GM23338 (cell line): ENCODE data around the gene PDE4D. TPM values are rescaled to one million over a fixed set of nuclear protein-coding genes. Genes with fewer than 3 reads are reported as not detected.
A peak's percentile ranks its signal among the peaks of the same experiment; 100 is the strongest.

Source experiments
- ATAC-seq: fragments of 200-7000 bp; cut with Tn5 transposase; 3 replicates; pipeline ENCODE4 v1.9.1; 2020
- DNase-seq: peaks from one replicate; pipeline ENCODE4 v3.0.0-alpha.2; 2015; ENCODE audit warnings: low spot score
- H2AFZ ChIP-seq: fragments of 200-600 bp; sonication (generic); 2 replicates; pipeline ENCODE4 v1.8.0; 2016; ENCODE audit warnings: antibody characterized with exemption, mild to moderate bottlenecking, moderate library complexity
- H3F3A ChIP-seq: fragments of 200-600 bp; sonication (generic); replicated peaks from 2 replicates; pipeline ENCODE4 v1.8.0; 2017; ENCODE audit warnings: antibody characterized with exemption, mixed run types, low read depth
- H3K27ac ChIP-seq: fragments of 200-600 bp; sonication (generic); 2 replicates; pipeline ENCODE4 v1.6.1; 2016; ENCODE audit warnings: low read depth
- H3K27me3 ChIP-seq: fragments of 200-600 bp; sonication (generic); 2 replicates; pipeline ENCODE4 v1.8.0; 2016; ENCODE audit warnings: mild to moderate bottlenecking, mixed run types, moderate library complexity; ENCODE audit not compliant: insufficient read depth
- H3K36me3 ChIP-seq: fragments of 200-600 bp; sonication (generic); 2 replicates; pipeline ENCODE4 v1.8.0; 2016; ENCODE audit warnings: mild to moderate bottlenecking; ENCODE audit not compliant: insufficient read depth
- H3K4me1 ChIP-seq: fragments of 200-600 bp; sonication (generic); 2 replicates; pipeline ENCODE4 v1.8.0; 2016; ENCODE audit warnings: mild to moderate bottlenecking, moderate library complexity; ENCODE audit not compliant: insufficient read depth
- H3K4me2 ChIP-seq: fragments of 200-600 bp; sonication (generic); 2 replicates; pipeline ENCODE4 v1.7.1; 2017; ENCODE audit warnings: mixed run types
- H3K4me3 ChIP-seq: fragments of 200-600 bp; sonication (generic); 2 replicates; pipeline ENCODE4 v1.6.1; 2016; ENCODE audit warnings: mixed run types
- H3K79me2 ChIP-seq: fragments of 200-600 bp; sonication (generic); replicated peaks from 2 replicates; pipeline ENCODE4 v1.8.0; 2017; ENCODE audit warnings: mild to moderate bottlenecking; ENCODE audit not compliant: insufficient read depth
- H3K9me2 ChIP-seq: fragments of 200-600 bp; sonication (generic); 2 replicates; pipeline ENCODE4 v1.8.0; 2017; ENCODE audit not compliant: insufficient read depth
- H4K20me1 ChIP-seq: fragments of 200-600 bp; sonication (generic); replicated peaks from 2 replicates; pipeline ENCODE4 v1.8.0; 2017; ENCODE audit warnings: mild to moderate bottlenecking; ENCODE audit not compliant: insufficient read depth
- H3K27ac Mint-ChIP-seq: 2 replicates; pipeline ENCODE4 v1.8.0; 2020; ENCODE audit warnings: inconsistent platforms, mild to moderate bottlenecking, moderate library complexity, mixed read lengths
- H3K27me3 Mint-ChIP-seq: 3 replicates; pipeline ENCODE4 v1.8.0; 2022; ENCODE audit warnings: low read depth, mild to moderate bottlenecking, moderate library complexity, mixed read lengths, inconsistent platforms; ENCODE audit not compliant: insufficient read depth, poor library complexity
- H3K36me3 Mint-ChIP-seq: 3 replicates; pipeline ENCODE4 v1.8.0; 2021; ENCODE audit warnings: low read depth, mild to moderate bottlenecking, inconsistent platforms, moderate library complexity, mixed read lengths
- H3K4me1 Mint-ChIP-seq: 3 replicates; pipeline ENCODE4 v1.8.0; 2020; ENCODE audit warnings: mild to moderate bottlenecking, inconsistent platforms, mixed read lengths
- H3K4me3 Mint-ChIP-seq: 3 replicates; pipeline ENCODE4 v1.8.0; 2021; ENCODE audit warnings: moderate library complexity, mild to moderate bottlenecking, inconsistent platforms, mixed read lengths
- H3K9me3 Mint-ChIP-seq: 3 replicates; pipeline ENCODE4 v1.8.0; 2020; ENCODE audit warnings: moderate library complexity, mild to moderate bottlenecking, inconsistent platforms, mixed read lengths
- CREB1 ChIP-seq: fragments of 250-450 bp; sonication (Bioruptor Pico); IDR thresholded peaks from 2 replicates; pipeline ENCODE4 v1.5.0; 2020; ENCODE audit warnings: low read depth, mild to moderate bottlenecking, moderate library complexity
- EZH2 ChIP-seq: fragments of 200-600 bp; sonication (generic); IDR thresholded peaks from one replicate; pipeline ENCODE4 v1.8.0; 2017; ENCODE audit warnings: antibody characterized with exemption, mild to moderate bottlenecking, low read depth; ENCODE audit not compliant: unreplicated experiment
- EZH2phosphoT487 ChIP-seq: fragments of 200-600 bp; sonication (generic); IDR thresholded peaks from one replicate; pipeline ENCODE4 v1.8.1; 2018; ENCODE audit warnings: antibody characterized with exemption; ENCODE audit not compliant: unreplicated experiment
- NANOG ChIP-seq: IDR thresholded peaks from 2 replicates; pipeline ENCODE4 v1.6.1; 2016; ENCODE audit warnings: antibody characterized with exemption, borderline replicate concordance
- STAT1 ChIP-seq: IDR thresholded peaks from one replicate; pipeline ENCODE4 v1.6.1; 2016; ENCODE audit warnings: antibody characterized with exemption; ENCODE audit not compliant: unreplicated experiment
- ZNF114 ChIP-seq: fragments of 250-450 bp; sonication (Bioruptor Pico); IDR thresholded peaks from 2 replicates; pipeline ENCODE4 v1.5.0; 2020; ENCODE audit warnings: mild to moderate bottlenecking, moderate library complexity
- ZNF331 ChIP-seq: fragments of 250-450 bp; sonication (Bioruptor Pico); IDR thresholded peaks from 2 replicates; pipeline ENCODE4 v1.5.0; 2020; ENCODE audit warnings: low read depth, mild to moderate bottlenecking, moderate library complexity
- polyA plus RNA-seq: library from polyadenylated mRNA; unstranded; fragments of >200 nt; fragmentation: Nextera tagmentation; extraction: Ambion mirVana; gene quantifications from 2 replicates; pipeline ENCODE4 v1.2.1, GENCODE V29; 2016
- total RNA-seq: library from RNA; depleted of rRNA; stranded (reverse); fragments of >200 nt; shearing (Covaris generic); gene quantifications from 2 replicates; pipeline ENCODE4 v1.2.3, GENCODE V29; 2014
- TF ChIP-seq, protein P1 (sequence below): IDR thresholded peaks from one replicate; pipeline ENCODE4 v1.6.1; 2018; ENCODE audit warnings: antibody characterized with exemption; ENCODE audit not compliant: unreplicated experiment
- TF ChIP-seq, protein P2 (sequence below): IDR thresholded peaks from 2 replicates; pipeline ENCODE4 v1.6.1; 2016; ENCODE audit warnings: antibody characterized with exemption
- TF ChIP-seq, protein P3 (sequence below), 2 experiments: fragments of 200-600 bp in 1 of 2; sonication (generic) in 1 of 2; conservative IDR thresholded peaks; 2 replicates each; pipeline versions ENCODE4 v1.5.1 to v1.6.1; 2016 to 2017; ENCODE audit warnings: antibody characterized with exemption in 2 of 2, low read depth in 2 of 2, mild to moderate bottlenecking in 2 of 2, moderate library complexity in 1 of 2

PDE4D gene
- total and polyA plus RNA-seq, 2 experiments from 2014 or later = 2.1 to 4.7 TPM

DNA sequence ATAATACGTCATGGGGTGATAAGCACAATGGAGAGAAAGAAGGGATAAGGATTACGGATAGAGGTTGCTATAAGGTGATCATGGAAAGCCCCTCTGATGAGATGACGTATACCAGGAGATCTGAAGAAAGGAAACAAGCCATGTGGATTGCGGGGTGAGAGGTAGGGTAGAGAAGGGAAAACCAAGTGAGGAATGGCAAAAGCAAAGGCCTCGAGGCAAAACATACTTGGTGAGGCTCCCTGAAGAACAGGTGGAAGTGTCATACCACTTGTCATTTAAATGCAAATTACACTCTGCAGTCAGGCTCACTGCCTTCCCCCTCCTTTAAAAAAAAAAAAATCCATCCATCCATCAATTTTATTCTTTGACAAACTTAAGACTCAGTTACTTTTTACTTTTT is 889.9 kb downstream of the PDE4D start (continued):
- TF ChIP-seq, protein P1, sequence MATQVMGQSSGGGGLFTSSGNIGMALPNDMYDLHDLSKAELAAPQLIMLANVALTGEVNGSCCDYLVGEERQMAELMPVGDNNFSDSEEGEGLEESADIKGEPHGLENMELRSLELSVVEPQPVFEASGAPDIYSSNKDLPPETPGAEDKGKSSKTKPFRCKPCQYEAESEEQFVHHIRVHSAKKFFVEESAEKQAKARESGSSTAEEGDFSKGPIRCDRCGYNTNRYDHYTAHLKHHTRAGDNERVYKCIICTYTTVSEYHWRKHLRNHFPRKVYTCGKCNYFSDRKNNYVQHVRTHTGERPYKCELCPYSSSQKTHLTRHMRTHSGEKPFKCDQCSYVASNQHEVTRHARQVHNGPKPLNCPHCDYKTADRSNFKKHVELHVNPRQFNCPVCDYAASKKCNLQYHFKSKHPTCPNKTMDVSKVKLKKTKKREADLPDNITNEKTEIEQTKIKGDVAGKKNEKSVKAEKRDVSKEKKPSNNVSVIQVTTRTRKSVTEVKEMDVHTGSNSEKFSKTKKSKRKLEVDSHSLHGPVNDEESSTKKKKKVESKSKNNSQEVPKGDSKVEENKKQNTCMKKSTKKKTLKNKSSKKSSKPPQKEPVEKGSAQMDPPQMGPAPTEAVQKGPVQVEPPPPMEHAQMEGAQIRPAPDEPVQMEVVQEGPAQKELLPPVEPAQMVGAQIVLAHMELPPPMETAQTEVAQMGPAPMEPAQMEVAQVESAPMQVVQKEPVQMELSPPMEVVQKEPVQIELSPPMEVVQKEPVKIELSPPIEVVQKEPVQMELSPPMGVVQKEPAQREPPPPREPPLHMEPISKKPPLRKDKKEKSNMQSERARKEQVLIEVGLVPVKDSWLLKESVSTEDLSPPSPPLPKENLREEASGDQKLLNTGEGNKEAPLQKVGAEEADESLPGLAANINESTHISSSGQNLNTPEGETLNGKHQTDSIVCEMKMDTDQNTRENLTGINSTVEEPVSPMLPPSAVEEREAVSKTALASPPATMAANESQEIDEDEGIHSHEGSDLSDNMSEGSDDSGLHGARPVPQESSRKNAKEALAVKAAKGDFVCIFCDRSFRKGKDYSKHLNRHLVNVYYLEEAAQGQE = no peak
- TF ChIP-seq STAT1 (no peak), CREB1 (CRISPR knock-in tag) (no peak), ZNF331 (no peak), EZH2phosphoT487 (no peak), NANOG (no peak)
- TF ChIP-seq, protein P2, sequence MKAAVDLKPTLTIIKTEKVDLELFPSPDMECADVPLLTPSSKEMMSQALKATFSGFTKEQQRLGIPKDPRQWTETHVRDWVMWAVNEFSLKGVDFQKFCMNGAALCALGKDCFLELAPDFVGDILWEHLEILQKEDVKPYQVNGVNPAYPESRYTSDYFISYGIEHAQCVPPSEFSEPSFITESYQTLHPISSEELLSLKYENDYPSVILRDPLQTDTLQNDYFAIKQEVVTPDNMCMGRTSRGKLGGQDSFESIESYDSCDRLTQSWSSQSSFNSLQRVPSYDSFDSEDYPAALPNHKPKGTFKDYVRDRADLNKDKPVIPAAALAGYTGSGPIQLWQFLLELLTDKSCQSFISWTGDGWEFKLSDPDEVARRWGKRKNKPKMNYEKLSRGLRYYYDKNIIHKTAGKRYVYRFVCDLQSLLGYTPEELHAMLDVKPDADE = no peak

DNA sequence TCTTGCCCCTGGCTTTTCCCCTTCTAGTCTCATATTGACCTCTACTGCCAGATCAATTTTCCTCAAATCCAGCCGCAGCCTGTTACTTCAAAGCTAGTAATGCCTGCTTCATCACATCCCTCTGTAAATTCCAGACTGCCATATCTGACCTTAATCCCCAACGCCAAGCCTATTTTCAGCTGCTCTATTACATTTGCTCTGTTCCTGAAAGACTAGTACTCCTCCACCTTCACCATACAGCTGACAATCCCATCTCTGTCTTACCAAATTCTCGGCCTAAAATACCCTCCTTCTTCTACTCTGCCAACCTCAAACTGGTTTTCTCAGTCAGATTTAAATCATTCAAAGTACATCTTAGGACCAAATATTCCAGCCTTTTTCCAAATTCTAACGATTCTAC is 890.4 kb downstream of the PDE4D start:
- H3K27ac Mint-ChIP-seq = peak overlapping the region; percentile 2
- no peak for DNase-seq
- no peak overlapping the region for H3K4me3 Mint-ChIP-seq
- peaks cover 4% of the 10 kb centered on the region; the same call in 1 of the 3 replicates for H3K36me3 Mint-ChIP-seq
- no peaks in the 10 kb centered on the region for H4K20me1 ChIP-seq
- H3K27me3 ChIP-seq = no peaks in the 10 kb centered on the region
- H3K4me1 Mint-ChIP-seq = peaks cover 52% of the 10 kb centered on the region
- TF ChIP-seq, protein P3, sequence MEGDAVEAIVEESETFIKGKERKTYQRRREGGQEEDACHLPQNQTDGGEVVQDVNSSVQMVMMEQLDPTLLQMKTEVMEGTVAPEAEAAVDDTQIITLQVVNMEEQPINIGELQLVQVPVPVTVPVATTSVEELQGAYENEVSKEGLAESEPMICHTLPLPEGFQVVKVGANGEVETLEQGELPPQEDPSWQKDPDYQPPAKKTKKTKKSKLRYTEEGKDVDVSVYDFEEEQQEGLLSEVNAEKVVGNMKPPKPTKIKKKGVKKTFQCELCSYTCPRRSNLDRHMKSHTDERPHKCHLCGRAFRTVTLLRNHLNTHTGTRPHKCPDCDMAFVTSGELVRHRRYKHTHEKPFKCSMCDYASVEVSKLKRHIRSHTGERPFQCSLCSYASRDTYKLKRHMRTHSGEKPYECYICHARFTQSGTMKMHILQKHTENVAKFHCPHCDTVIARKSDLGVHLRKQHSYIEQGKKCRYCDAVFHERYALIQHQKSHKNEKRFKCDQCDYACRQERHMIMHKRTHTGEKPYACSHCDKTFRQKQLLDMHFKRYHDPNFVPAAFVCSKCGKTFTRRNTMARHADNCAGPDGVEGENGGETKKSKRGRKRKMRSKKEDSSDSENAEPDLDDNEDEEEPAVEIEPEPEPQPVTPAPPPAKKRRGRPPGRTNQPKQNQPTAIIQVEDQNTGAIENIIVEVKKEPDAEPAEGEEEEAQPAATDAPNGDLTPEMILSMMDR (conservative IDR thresholded peaks at IDR 0.05; ENCODE audit: low read depth in 2 of 2) = no peak
- no peak for TF ChIP-seq STAT1
- TF ChIP-seq EZH2 = no peak
- TF ChIP-seq, protein P1 = no peak
- TF ChIP-seq ZNF331 = no peak
- TF ChIP-seq EZH2phosphoT487 = no peak
- TF ChIP-seq ZNF114 (CRISPR knock-in tag) = no peak
- no peak overlapping the region for H3K4me3 ChIP-seq
- no peaks in the 10 kb centered on the region for H3K9me2 ChIP-seq
- H3K27ac ChIP-seq = peak overlapping the region; percentile 48; the same call in 1 of the 2 replicates
- H3K27me3 Mint-ChIP-seq = peaks cover 5% of the 10 kb centered on the region
- no peak for ATAC-seq
- H3K9me3 Mint-ChIP-seq = no peaks in the 10 kb centered on the region
- no peak overlapping the region for H2AFZ ChIP-seq
- H3K79me2 ChIP-seq = no peaks in the 10 kb centered on the region
- no peaks in the 10 kb centered on the region for H3K36me3 ChIP-seq
- peak overlapping the region; percentile 45; the same call in 1 of the 2 replicates for H3K4me2 ChIP-seq
- H3K4me1 ChIP-seq = peaks cover 18% of the 10 kb centered on the region
- no peaks in the 10 kb centered on the region for H3F3A ChIP-seq
